OCI-LY3 (cell line): ENCODE measurements around the gene CTNNBL1.

Source experiments
- H2AFZ ChIP-seq: fragments of 200-600, 300-600 bp; shearing (Covaris generic); 2 replicates; pipeline ENCODE4 v1.6.0; 2014; ENCODE audit warnings: antibody characterized with exemption, low read depth, low read length
- H3K27ac ChIP-seq: fragments of 200-600, 300-600 bp; sonication (generic); 2 replicates; pipeline ENCODE4 v1.5.1; 2014; ENCODE audit warnings: mild to moderate bottlenecking, low read length, moderate library complexity, mixed read lengths
- H3K27me3 ChIP-seq: fragments of 200-600, 300-600 bp; sonication (generic); 2 replicates; pipeline ENCODE4 v1.6.1; 2014; ENCODE audit warnings: low read depth, low read length, mixed read lengths
- H3K36me3 ChIP-seq: fragments of 200-600, 300-600 bp; sonication (generic); replicated peaks from 2 replicates; pipeline ENCODE3; 2014; ENCODE audit warnings: low read depth, low read length, mixed read lengths
- H3K4me1 ChIP-seq: fragments of 300-600, 200-600 bp; sonication (generic); 2 replicates; pipeline ENCODE4 v1.6.1; 2014; ENCODE audit warnings: low read length, mixed read lengths
- H3K4me2 ChIP-seq: fragments of 200-600, 300-600 bp; sonication (generic); 2 replicates; pipeline ENCODE4 v1.6.1; 2014; ENCODE audit warnings: low read length, mixed read lengths
- H3K4me3 ChIP-seq: fragments of 300-600, 200-600 bp; sonication (generic); 2 replicates; pipeline ENCODE4 v1.5.1; 2014; ENCODE audit warnings: antibody characterized with exemption, mild to moderate bottlenecking, low read length, moderate library complexity
- H3K79me2 ChIP-seq: fragments of 300-600, 200-600 bp; shearing (Covaris generic); 2 replicates; pipeline ENCODE4 v1.6.1; 2014; ENCODE audit warnings: mild to moderate bottlenecking, low read length, mixed read lengths
- H3K9ac ChIP-seq: fragments of 300-600, 200-600 bp; shearing (Covaris generic); 2 replicates; pipeline ENCODE4 v1.6.0; 2014; ENCODE audit warnings: mild to moderate bottlenecking, low read length, moderate library complexity
- H3K9me3 ChIP-seq: fragments of 200-600, 300-600 bp; shearing (Covaris generic); 2 replicates; pipeline ENCODE4 v1.6.1; 2014; ENCODE audit warnings: low read length, mixed read lengths; ENCODE audit not compliant: insufficient read depth
- H4K20me1 ChIP-seq: fragments of 200-600, 300-600 bp; sonication (generic); 2 replicates; pipeline ENCODE4 v1.6.1; 2016; ENCODE audit warnings: low read length, mixed read lengths; ENCODE audit not compliant: insufficient read depth
- EZH2phosphoT487 ChIP-seq: fragments of 200-600 bp; shearing (Covaris generic); IDR thresholded peaks from 2 replicates; pipeline ENCODE4 v1.6.1; 2018; ENCODE audit warnings: antibody characterized with exemption, mixed run types, low read depth
- TF ChIP-seq, protein P1 (sequence below): fragments of 200-600, 300-600 bp; sonication (generic); IDR thresholded peaks from 2 replicates; pipeline ENCODE4 v1.5.1; 2014; ENCODE audit warnings: antibody characterized with exemption, low read length, low read depth

The CTNNBL1 gene

DNA sequence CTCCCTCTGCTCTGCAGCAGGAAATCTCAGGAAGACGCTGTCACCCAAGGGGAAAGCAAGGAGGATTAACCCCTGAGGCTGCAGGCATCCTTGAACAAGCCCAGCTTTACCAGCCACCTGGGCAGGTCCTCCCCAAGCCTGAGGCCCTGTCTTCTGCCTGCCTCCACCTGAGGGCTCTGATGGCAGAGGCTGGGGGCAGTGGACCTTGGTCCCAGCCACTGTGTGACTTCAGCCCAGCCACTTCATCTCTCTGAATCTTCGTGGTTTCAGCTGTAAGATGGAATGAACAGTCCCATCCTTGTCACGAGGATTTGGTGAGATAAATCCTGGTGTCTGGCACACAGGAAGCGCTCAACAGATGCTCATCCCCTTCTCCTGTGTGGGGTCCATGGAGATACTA lies 200.6 kb downstream of the CTNNBL1 start:
- H3K4me3 ChIP-seq, result no peak overlapping the region
- H3K9me3 ChIP-seq, result no peaks in the 10 kb centered on the region
- H3K4me1 ChIP-seq, result peaks cover 42% of the 10 kb centered on the region
- H3K36me3 ChIP-seq, result no peaks in the 10 kb centered on the region
- no peak overlapping the region for H2AFZ ChIP-seq
- H4K20me1 ChIP-seq, result no peaks in the 10 kb centered on the region
- H3K9ac ChIP-seq, result no peak overlapping the region
- H3K27ac ChIP-seq, result no peak overlapping the region
- no peaks in the 10 kb centered on the region for H3K79me2 ChIP-seq
- H3K4me2 ChIP-seq, result no peak overlapping the region
- H3K27me3 ChIP-seq, result peaks cover 4% of the 10 kb centered on the region; the same call in 1 of the 2 replicates
- TF ChIP-seq EZH2phosphoT487, result no peak
- TF ChIP-seq, protein P1, sequence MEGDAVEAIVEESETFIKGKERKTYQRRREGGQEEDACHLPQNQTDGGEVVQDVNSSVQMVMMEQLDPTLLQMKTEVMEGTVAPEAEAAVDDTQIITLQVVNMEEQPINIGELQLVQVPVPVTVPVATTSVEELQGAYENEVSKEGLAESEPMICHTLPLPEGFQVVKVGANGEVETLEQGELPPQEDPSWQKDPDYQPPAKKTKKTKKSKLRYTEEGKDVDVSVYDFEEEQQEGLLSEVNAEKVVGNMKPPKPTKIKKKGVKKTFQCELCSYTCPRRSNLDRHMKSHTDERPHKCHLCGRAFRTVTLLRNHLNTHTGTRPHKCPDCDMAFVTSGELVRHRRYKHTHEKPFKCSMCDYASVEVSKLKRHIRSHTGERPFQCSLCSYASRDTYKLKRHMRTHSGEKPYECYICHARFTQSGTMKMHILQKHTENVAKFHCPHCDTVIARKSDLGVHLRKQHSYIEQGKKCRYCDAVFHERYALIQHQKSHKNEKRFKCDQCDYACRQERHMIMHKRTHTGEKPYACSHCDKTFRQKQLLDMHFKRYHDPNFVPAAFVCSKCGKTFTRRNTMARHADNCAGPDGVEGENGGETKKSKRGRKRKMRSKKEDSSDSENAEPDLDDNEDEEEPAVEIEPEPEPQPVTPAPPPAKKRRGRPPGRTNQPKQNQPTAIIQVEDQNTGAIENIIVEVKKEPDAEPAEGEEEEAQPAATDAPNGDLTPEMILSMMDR, result no peak

DNA sequence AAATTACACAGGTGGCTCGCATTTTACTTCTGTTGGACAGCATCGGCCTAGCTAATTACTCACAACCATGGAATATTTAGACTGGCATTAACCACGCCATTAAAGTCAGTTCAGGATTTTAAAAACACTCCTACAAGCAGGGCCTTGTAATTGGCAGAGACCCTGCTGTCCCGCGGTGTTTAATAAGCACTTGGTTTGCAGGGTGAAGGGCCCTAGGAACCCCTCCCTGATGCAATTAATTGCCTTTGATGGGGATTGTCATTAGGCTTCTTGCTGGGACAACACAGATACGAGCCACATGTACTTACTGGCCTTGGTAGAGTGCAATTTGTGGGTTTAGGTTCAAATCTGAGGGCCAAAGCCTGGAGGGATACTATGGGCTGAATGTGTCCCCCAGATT lies 201.3 kb downstream of the CTNNBL1 start:
- H3K27ac ChIP-seq, result no peak overlapping the region
- no peak overlapping the region for H3K9ac ChIP-seq
- H3K36me3 ChIP-seq, result no peaks in the 10 kb centered on the region
- no peaks in the 10 kb centered on the region for H3K79me2 ChIP-seq
- H3K9me3 ChIP-seq, result no peaks in the 10 kb centered on the region
- H2AFZ ChIP-seq, result no peak overlapping the region
- H3K4me1 ChIP-seq, result peaks cover 38% of the 10 kb centered on the region
- TF ChIP-seq, protein P1, result no peak
- no peak for TF ChIP-seq EZH2phosphoT487
- H3K27me3 ChIP-seq, result peaks cover 10% of the 10 kb centered on the region; the same call in 1 of the 2 replicates
- no peaks in the 10 kb centered on the region for H4K20me1 ChIP-seq
- H3K4me2 ChIP-seq, result no peak overlapping the region
- no peak overlapping the region for H3K4me3 ChIP-seq

DNA sequence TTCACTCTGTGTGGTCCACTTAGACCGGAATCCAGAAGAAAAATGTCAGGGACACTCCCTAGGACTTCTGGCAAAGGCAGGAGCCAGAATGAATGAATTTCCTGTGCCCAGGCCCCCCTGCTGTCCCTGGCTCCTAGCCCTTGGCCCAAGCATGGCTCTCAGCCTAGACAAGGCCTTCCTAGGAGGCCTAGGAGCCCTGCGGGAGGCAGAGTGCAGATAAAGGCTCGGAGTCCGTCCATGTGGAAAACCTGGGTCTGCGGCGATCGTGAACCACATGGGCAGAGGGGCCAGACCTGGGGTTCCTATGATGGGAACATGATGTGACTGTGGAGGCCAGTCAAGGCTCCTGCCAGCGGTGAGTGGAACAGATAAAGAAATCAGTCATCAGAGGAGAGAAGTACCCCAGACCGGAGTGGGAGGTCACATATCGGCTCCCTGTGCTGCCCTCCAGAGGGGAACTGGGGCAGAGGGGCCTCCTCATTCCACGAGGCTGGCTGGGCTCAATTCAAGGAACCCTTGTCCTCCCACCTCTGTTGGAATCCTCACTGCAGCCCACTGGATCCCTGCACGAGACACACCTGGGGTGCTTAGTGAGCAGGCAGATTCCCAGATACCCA lies 203.2 kb downstream of the CTNNBL1 start:
- no peak overlapping the region for H3K27ac ChIP-seq
- no peak overlapping the region for H2AFZ ChIP-seq
- TF ChIP-seq, protein P1, result peak; percentile 62
- no peak for TF ChIP-seq EZH2phosphoT487
- H3K9ac ChIP-seq, result no peak overlapping the region
- H3K36me3 ChIP-seq, result no peaks in the 10 kb centered on the region
- no peaks in the 10 kb centered on the region for H4K20me1 ChIP-seq
- no peak overlapping the region for H3K4me2 ChIP-seq
- no peaks in the 10 kb centered on the region for H3K79me2 ChIP-seq
- H3K9me3 ChIP-seq, result no peaks in the 10 kb centered on the region
- H3K27me3 ChIP-seq, result peaks cover 11% of the 10 kb centered on the region; the same call in 1 of the 2 replicates
- peaks cover 27% of the 10 kb centered on the region for H3K4me1 ChIP-seq
- no peak overlapping the region for H3K4me3 ChIP-seq

DNA sequence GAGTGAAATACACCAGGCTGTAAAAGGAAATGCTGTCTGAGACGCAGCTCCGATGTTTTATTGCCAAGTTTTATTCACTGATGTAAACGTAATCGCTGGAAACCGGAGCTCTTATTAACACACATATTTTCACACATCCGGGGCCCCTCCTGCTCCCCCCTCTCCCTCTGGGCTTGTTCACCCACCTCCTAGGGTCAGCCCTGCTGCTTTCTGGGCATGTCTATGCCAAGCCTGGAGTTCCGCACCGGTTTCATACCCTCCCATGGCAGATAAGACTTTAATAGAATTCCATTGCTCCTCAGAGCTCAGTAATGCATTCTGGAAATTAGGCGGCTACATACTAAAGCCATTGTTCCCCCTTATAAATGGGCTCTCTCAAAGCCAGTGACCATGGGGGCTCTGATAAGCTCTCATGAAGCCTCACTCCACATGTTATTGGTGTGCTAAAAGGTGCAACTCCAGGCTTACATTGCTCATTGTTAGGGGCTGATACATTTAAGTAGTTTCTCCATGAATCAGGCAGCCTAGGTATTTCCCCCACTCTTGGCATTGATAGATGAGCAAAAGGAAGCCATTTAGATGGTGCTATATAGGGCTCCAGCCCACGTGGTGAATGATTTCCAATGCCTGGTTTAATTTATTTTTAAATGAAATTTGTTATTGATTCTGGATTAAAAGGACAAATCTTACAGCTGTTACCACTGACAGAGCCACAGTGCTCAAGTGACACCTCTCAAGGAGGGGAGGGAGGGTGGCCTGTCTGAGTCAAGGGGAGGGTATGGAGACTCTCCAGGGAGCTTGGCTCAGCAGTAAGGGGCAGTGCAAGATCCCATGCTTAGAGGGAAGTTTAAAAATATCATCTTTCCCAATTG lies 204.6 kb downstream of the CTNNBL1 start:
- H3K9me3 ChIP-seq, result no peaks in the 10 kb centered on the region
- H3K4me1 ChIP-seq, result peaks cover 27% of the 10 kb centered on the region
- H2AFZ ChIP-seq, result no peak overlapping the region
- H3K4me2 ChIP-seq, result peak overlapping the region; percentile 25
- TF ChIP-seq, protein P1, result no peak
- no peak for TF ChIP-seq EZH2phosphoT487
- H3K4me3 ChIP-seq, result no peak overlapping the region
- H3K36me3 ChIP-seq, result no peaks in the 10 kb centered on the region
- no peak overlapping the region for H3K9ac ChIP-seq
- H3K27me3 ChIP-seq, result peaks cover 11% of the 10 kb centered on the region; the same call in 1 of the 2 replicates
- H3K27ac ChIP-seq, result no peak overlapping the region
- H3K79me2 ChIP-seq, result no peaks in the 10 kb centered on the region
- no peaks in the 10 kb centered on the region for H4K20me1 ChIP-seq
